ENCODE data around the gene TCERG1L. TPM values are rescaled to one million over a fixed set of nuclear protein-coding genes. Genes with fewer than 3 reads are reported as not detected.

Gene TCERG1L
- total RNA-seq (under 1 TPM in 2 of 9 donors, not detected in 7; 0.11 to 0.25 TPM), polyA plus RNA-seq (not detected)
- long read RNA-seq, donor 1 = 0 reads
- long read RNA-seq, donor 2 = 0 reads
- long read RNA-seq, donor 3 = 0 reads

GRCh38 chr10:131311661-131312477, at the start of gene TCERG1L:
Gene TCERG1L, minus strand, starts transcription at chr10:131311721. Its CDS starts 86 bp downstream, at chr10:131311635.
- ATAC-seq (no peak), DNase-seq (no peak)
- Histone ChIP-seq H3K27me3 (peaks cover 15 to 93% (median 63%) of the 10 kb centered on the region in 9 donors), H3K4me1 (peaks cover 0 to 16% (median 0%) of the 10 kb centered on the region in 12 donors), H3K9me3 (no peaks in the 10 kb centered on the region), H3K27ac (no peak within 1 kb of the TSS), H3K36me3 (no peaks in the 10 kb centered on the region), H3K4me3 (peak within 1 kb of the TSS in 2 of 12 donors; percentile 34 to 37)
- TF ChIP-seq POLR2A (IDR thresholded peaks at IDR 0.05) = no peak
- no peak for TF ChIP-seq CTCF (IDR thresholded peaks at IDR 0.05)
- intact Hi-C loops (cut with DNase I) = no loop called here
- WGBS, 4 donors = 1% methylated on average over 16 to 103 of the region's 104 CpGs

- WGBS, 4 donors = 44 to 54% (median 48%) methylated on average over 11 to 13 of the region's 13 CpGs
- ATAC-seq = no peak
- no peak for TF ChIP-seq CTCF (IDR thresholded peaks at IDR 0.05)
- TF ChIP-seq POLR2A (IDR thresholded peaks at IDR 0.05) = no peak
- no peak for DNase-seq
- no peaks in the 10 kb centered on the region for H3K4me1 ChIP-seq
- H3K27me3 ChIP-seq = peaks cover 0 to 15% (median 0%) of the 10 kb centered on the region in 9 donors
- H3K9me3 ChIP-seq = no peaks in the 10 kb centered on the region
- no peak overlapping the region for H3K4me3 ChIP-seq
- H3K36me3 ChIP-seq = no peaks in the 10 kb centered on the region
- no peak overlapping the region for H3K27ac ChIP-seq
- intact Hi-C loops (cut with DNase I) = no loop called here
These were observed 47.4 kb upstream of the TCERG1L start for GRCh38 chr10:131358741-131359442.

GRCh38 chr10:131356442-131356841, 44.9 kb upstream of the TCERG1L start:
- Histone ChIP-seq H3K27ac (no peak overlapping the region), H3K9me3 (no peaks in the 10 kb centered on the region), H3K4me1 (no peaks in the 10 kb centered on the region), H3K4me3 (no peak overlapping the region), H3K36me3 (no peaks in the 10 kb centered on the region), H3K27me3 (peaks cover 0 to 8% (median 0%) of the 10 kb centered on the region in 9 donors)
- WGBS, 4 donors = 81 to 85% (median 82%) methylated on average over 7 of the region's 7 CpGs
- TF ChIP-seq POLR2A (IDR thresholded peaks at IDR 0.05) (no peak), CTCF (IDR thresholded peaks at IDR 0.05) (no peak)
- intact Hi-C loops (cut with DNase I) = no loop called here
- ATAC-seq = no peak
- DNase-seq = no peak

- intact Hi-C loops (cut with DNase I) = no loop called here
- H3K4me3 ChIP-seq = no peak overlapping the region
- no peak overlapping the region for H3K27ac ChIP-seq
- no peaks in the 10 kb centered on the region for H3K4me1 ChIP-seq
- DNase-seq (no peak), ATAC-seq (no peak)
- TF ChIP-seq POLR2A (IDR thresholded peaks at IDR 0.05) (no peak), CTCF (IDR thresholded peaks at IDR 0.05) (no peak)
- WGBS, 4 donors = 76 to 80% (median 78%) methylated on average over 4 of the region's 4 CpGs
- H3K9me3 ChIP-seq = no peaks in the 10 kb centered on the region
- no peaks in the 10 kb centered on the region for H3K36me3 ChIP-seq
- peaks cover 0 to 5% (median 0%) of the 10 kb centered on the region in 9 donors for H3K27me3 ChIP-seq
These were observed 44.4 kb upstream of the TCERG1L start for GRCh38 chr10:131355881-131356280.
